ENCODE measurements around the gene NUP37. TPM values are rescaled to one million over a fixed set of nuclear protein-coding genes. Genes with fewer than 3 reads are reported as not detected.
A peak's percentile ranks its signal among the peaks of the same experiment; 100 is the strongest.
"Not testable (repeated sequence)": the region's sequence is repeated elsewhere in the genome, so short reads cannot be mapped to it uniquely, and the experiment has no call there.

The NUP37 gene
- total and polyA plus RNA-seq, 4 donors = 14.0 to 23.3 (median 19.5) TPM

- Histone ChIP-seq H3K27ac (ENCODE audit: low read depth in 1 of 2, low read length in 1 of 2) (no peak overlapping the region), H3K9me3 (ENCODE audit: control insufficient read depth in 4 of 4, insufficient read depth in 3 of 4, low read length in 3 of 4) (no peaks in the 10 kb centered on the region), H3K4me3 (no peak overlapping the region), H3K27me3 (ENCODE audit: control insufficient read depth in 3 of 3, insufficient read depth in 3 of 3, low read length in 2 of 3) (no peaks in the 10 kb centered on the region), H3K36me3 (ENCODE audit: control insufficient read depth in 4 of 4, insufficient read depth in 4 of 4, low read length in 4 of 4) (peaks cover 4 to 16% (median 8%) of the 10 kb centered on the region in 4 donors), H3K4me1 (ENCODE audit: control insufficient read depth in 5 of 5, insufficient read depth in 5 of 5, low read length in 5 of 5) (peaks cover 0 to 5% (median 0%) of the 10 kb centered on the region in 5 donors), H3K9ac (ENCODE audit: insufficient read depth in 1 of 2, low read length in 2 of 2) (no peak overlapping the region)
- no peak for TF ChIP-seq CTCF (IDR thresholded peaks at IDR 0.05; ENCODE audit: control extremely low read depth, extremely low read depth)
- ATAC-seq (ENCODE audit: insufficient read depth, low FRiP score) = no peak
- WGBS, 2 donors = 95 to 96% methylated on average over 3 of the region's 3 CpGs
- DNase-seq = no peak
Measured at GRCh38 chr12:102096855-102097254, 23.1 kb downstream of the NUP37 start.

- WGBS, 2 donors = 83 to 89% methylated on average over 2 of the region's 2 CpGs
- no peak for TF ChIP-seq CTCF (IDR thresholded peaks at IDR 0.05; ENCODE audit: control extremely low read depth, extremely low read depth)
- Histone ChIP-seq H3K27ac (ENCODE audit: low read depth in 1 of 2, low read length in 1 of 2) (no peak overlapping the region), H3K36me3 (ENCODE audit: control insufficient read depth in 4 of 4, insufficient read depth in 4 of 4, low read length in 4 of 4) (peaks cover 4 to 16% (median 8%) of the 10 kb centered on the region in 4 donors), H3K4me1 (ENCODE audit: control insufficient read depth in 5 of 5, insufficient read depth in 5 of 5, low read length in 5 of 5) (peaks cover 0 to 10% (median 0%) of the 10 kb centered on the region in 5 donors), H3K4me3 (no peak overlapping the region), H3K9me3 (ENCODE audit: control insufficient read depth in 4 of 4, insufficient read depth in 3 of 4, low read length in 3 of 4) (no peaks in the 10 kb centered on the region), H3K27me3 (ENCODE audit: control insufficient read depth in 3 of 3, insufficient read depth in 3 of 3, low read length in 2 of 3) (no peaks in the 10 kb centered on the region), H3K9ac (ENCODE audit: insufficient read depth in 1 of 2, low read length in 2 of 2) (no peak overlapping the region)
- peak in 2 of 3 donors; percentile 71 to 72 for DNase-seq
- no peak for ATAC-seq (ENCODE audit: insufficient read depth, low FRiP score)
Measured at GRCh38 chr12:102095677-102096263, 24.1 kb downstream of the NUP37 start.

- ATAC-seq (ENCODE audit: insufficient read depth, low FRiP score) (no peak), DNase-seq (peak in 2 of 3 donors; percentile 36 to 43)
- Histone ChIP-seq H3K9me3 (ENCODE audit: control insufficient read depth in 4 of 4, insufficient read depth in 3 of 4, low read length in 3 of 4) (no peaks in the 10 kb centered on the region), H3K27me3 (ENCODE audit: control insufficient read depth in 3 of 3, insufficient read depth in 3 of 3, low read length in 2 of 3) (no peaks in the 10 kb centered on the region), H3K36me3 (ENCODE audit: control insufficient read depth in 4 of 4, insufficient read depth in 4 of 4, low read length in 4 of 4) (peaks cover 2 to 4% (median 3%) of the 10 kb centered on the region in 4 donors), H3K4me1 (ENCODE audit: control insufficient read depth in 5 of 5, insufficient read depth in 5 of 5, low read length in 5 of 5) (peaks cover 0 to 10% (median 0%) of the 10 kb centered on the region in 5 donors), H3K9ac (ENCODE audit: insufficient read depth in 1 of 2, low read length in 2 of 2) (no peak overlapping the region), H3K4me3 (no peak overlapping the region), H3K27ac (ENCODE audit: low read depth in 1 of 2, low read length in 1 of 2) (no peak overlapping the region)
- TF ChIP-seq CTCF (IDR thresholded peaks at IDR 0.05; ENCODE audit: control extremely low read depth, extremely low read depth) = no peak
Measured at GRCh38 chr12:102093319-102093718, 26.6 kb downstream of the NUP37 start.

GRCh38 chr12:102089228-102089835 lies 30.6 kb downstream of the NUP37 start:
- peaks cover 0 to 10% (median 0%) of the 10 kb centered on the region in 5 donors for H3K4me1 ChIP-seq (ENCODE audit: control insufficient read depth in 5 of 5, insufficient read depth in 5 of 5, low read length in 5 of 5)
- not testable (repeated sequence) for H3K9ac ChIP-seq (ENCODE audit: insufficient read depth in 1 of 2, low read length in 2 of 2); H3K9me3 ChIP-seq (ENCODE audit: control insufficient read depth in 4 of 4, insufficient read depth in 3 of 4, low read length in 3 of 4); H3K27ac ChIP-seq (ENCODE audit: low read depth in 1 of 2, low read length in 1 of 2); H3K4me3 ChIP-seq; H3K36me3 ChIP-seq (ENCODE audit: control insufficient read depth in 4 of 4, insufficient read depth in 4 of 4, low read length in 4 of 4); DNase-seq; ATAC-seq (ENCODE audit: insufficient read depth, low FRiP score); H3K27me3 ChIP-seq (ENCODE audit: control insufficient read depth in 3 of 3, insufficient read depth in 3 of 3, low read length in 2 of 3)
- WGBS, 2 donors = 98 to 100% methylated on average over 38 of the region's 38 CpGs
